OCI-LY3 (cell line): ENCODE data around the gene MIGA2.

Experiments
- CTCF ChIP-seq: fragments of 200-600, 300-600 bp; sonication (generic); IDR thresholded peaks from 2 replicates; pipeline ENCODE4 v1.5.1; 2014; ENCODE audit warnings: antibody characterized with exemption, low read length, low read depth
- EZH2phosphoT487 ChIP-seq: fragments of 200-600 bp; shearing (Covaris generic); IDR thresholded peaks from 2 replicates; pipeline ENCODE4 v1.6.1; 2018; ENCODE audit warnings: antibody characterized with exemption, mixed run types, low read depth

GRCh38 chr9:129014608-129015007 is 21.8 kb upstream of the MIGA2 start:
- no peak for TF ChIP-seq CTCF
- no peak for TF ChIP-seq EZH2phosphoT487
